Neuron (in vitro differentiated cells): ENCODE measurements around the gene VMO1.

Source experiments
- H2AFZ ChIP-seq: one replicate; pipeline ENCODE4 v1.6.1; 2013; ENCODE audit warnings: low read depth, mild to moderate bottlenecking, inconsistent platforms, low read length, moderate library complexity
- H3K27me3 ChIP-seq: one replicate; pipeline ENCODE4 v1.6.1; 2013; ENCODE audit warnings: low read length; ENCODE audit not compliant: insufficient read depth
- H3K36me3 ChIP-seq: one replicate; pipeline ENCODE4 v1.6.1; 2013; ENCODE audit warnings: low read length; ENCODE audit not compliant: insufficient read depth
- H3K4me1 ChIP-seq: one replicate; pipeline ENCODE4 v1.6.1; 2013; ENCODE audit warnings: low read length; ENCODE audit not compliant: insufficient read depth
- H3K4me3 ChIP-seq: 2 replicates; pipeline ENCODE4 v1.5.1; 2013; ENCODE audit warnings: mild to moderate bottlenecking, low read length, moderate library complexity
- H3K9me3 ChIP-seq: one replicate; pipeline ENCODE4 v1.6.1; 2013; ENCODE audit warnings: low read length

The VMO1 gene

GRCh38 chr17:4766723-4767122 lies 19.4 kb downstream of the VMO1 start:
- Histone ChIP-seq H3K4me3 (no peak overlapping the region), H3K9me3 (no peaks in the 10 kb centered on the region), H3K4me1 (no peaks in the 10 kb centered on the region), H3K36me3 (no peaks in the 10 kb centered on the region), H2AFZ (no peak overlapping the region), H3K27me3 (peaks cover 5% of the 10 kb centered on the region)

GRCh38 chr17:4766201-4766600 lies 20.0 kb downstream of the VMO1 start:
- no peak overlapping the region for H2AFZ ChIP-seq
- H3K9me3 ChIP-seq: no peaks in the 10 kb centered on the region
- no peaks in the 10 kb centered on the region for H3K4me1 ChIP-seq
- H3K27me3 ChIP-seq: peaks cover 5% of the 10 kb centered on the region
- H3K36me3 ChIP-seq: no peaks in the 10 kb centered on the region
- H3K4me3 ChIP-seq: no peak overlapping the region

- H3K36me3 ChIP-seq: no peaks in the 10 kb centered on the region
- H2AFZ ChIP-seq: no peak overlapping the region
- no peak overlapping the region for H3K4me3 ChIP-seq
- no peaks in the 10 kb centered on the region for H3K4me1 ChIP-seq
- H3K9me3 ChIP-seq: no peaks in the 10 kb centered on the region
- H3K27me3 ChIP-seq: peaks cover 5% of the 10 kb centered on the region
Observed at GRCh38 chr17:4764595-4764994, 21.6 kb downstream of the VMO1 start.

GRCh38 chr17:4759776-4760236 lies 26.4 kb downstream of the VMO1 start:
- H2AFZ ChIP-seq: no peak overlapping the region
- no peaks in the 10 kb centered on the region for H3K36me3 ChIP-seq
- H3K4me3 ChIP-seq: no peak overlapping the region

GRCh38 chr17:4753392-4753791 lies 32.8 kb downstream of the VMO1 start:
- H2AFZ ChIP-seq: no peak overlapping the region
- H3K9me3 ChIP-seq: no peaks in the 10 kb centered on the region
- H3K36me3 ChIP-seq: no peaks in the 10 kb centered on the region
- H3K4me3 ChIP-seq: no peak overlapping the region
- H3K4me1 ChIP-seq: no peaks in the 10 kb centered on the region
- peaks cover 11% of the 10 kb centered on the region for H3K27me3 ChIP-seq

More at GRCh38 chr17:4759776-4760236, 26.4 kb downstream of the VMO1 start:
- Histone ChIP-seq H3K4me1 (no peaks in the 10 kb centered on the region), H3K27me3 (peaks cover 13% of the 10 kb centered on the region), H3K9me3 (no peaks in the 10 kb centered on the region)

GRCh38 chr17:4751932-4752331 lies 34.2 kb downstream of the VMO1 start:
- Histone ChIP-seq H3K4me3 (no peak overlapping the region), H3K36me3 (no peaks in the 10 kb centered on the region), H3K27me3 (peaks cover 5% of the 10 kb centered on the region), H3K4me1 (no peaks in the 10 kb centered on the region), H3K9me3 (no peaks in the 10 kb centered on the region), H2AFZ (no peak overlapping the region)

GRCh38 chr17:4750606-4751005 lies 35.6 kb downstream of the VMO1 start:
- no peak overlapping the region for H2AFZ ChIP-seq
- H3K36me3 ChIP-seq: no peaks in the 10 kb centered on the region
- no peaks in the 10 kb centered on the region for H3K9me3 ChIP-seq
- H3K27me3 ChIP-seq: peaks cover 10% of the 10 kb centered on the region
- no peak overlapping the region for H3K4me3 ChIP-seq
- H3K4me1 ChIP-seq: no peaks in the 10 kb centered on the region

GRCh38 chr17:4748686-4749085 lies 37.5 kb downstream of the VMO1 start:
- H3K4me3 ChIP-seq: no peak overlapping the region
- H3K36me3 ChIP-seq: no peaks in the 10 kb centered on the region
- H2AFZ ChIP-seq: no peak overlapping the region
- H3K9me3 ChIP-seq: no peaks in the 10 kb centered on the region
- H3K4me1 ChIP-seq: peaks cover 4% of the 10 kb centered on the region
- peaks cover 27% of the 10 kb centered on the region for H3K27me3 ChIP-seq

- Histone ChIP-seq H3K27me3 (peaks cover 35% of the 10 kb centered on the region), H3K36me3 (no peaks in the 10 kb centered on the region)
Observed at GRCh38 chr17:4747847-4748246, 38.3 kb downstream of the VMO1 start.

GRCh38 chr17:4744999-4745969 lies 40.9 kb downstream of the VMO1 start:
- Histone ChIP-seq H3K36me3 (no peaks in the 10 kb centered on the region), H3K4me1 (peaks cover 4% of the 10 kb centered on the region), H3K9me3 (peaks cover 3% of the 10 kb centered on the region), H3K27me3 (peaks cover 61% of the 10 kb centered on the region), H2AFZ (no peak overlapping the region), H3K4me3 (no peak overlapping the region)

More at GRCh38 chr17:4747847-4748246, 38.3 kb downstream of the VMO1 start:
- no peaks in the 10 kb centered on the region for H3K9me3 ChIP-seq
- H3K4me1 ChIP-seq: peaks cover 4% of the 10 kb centered on the region
- H3K4me3 ChIP-seq: no peak overlapping the region
- no peak overlapping the region for H2AFZ ChIP-seq

GRCh38 chr17:4743898-4744297 lies 42.3 kb downstream of the VMO1 start:
- H3K4me1 ChIP-seq: peaks cover 9% of the 10 kb centered on the region
- H3K27me3 ChIP-seq: peaks cover 74% of the 10 kb centered on the region
- H3K36me3 ChIP-seq: no peaks in the 10 kb centered on the region
- no peak overlapping the region for H2AFZ ChIP-seq
- no peak overlapping the region for H3K4me3 ChIP-seq
- peaks cover 3% of the 10 kb centered on the region for H3K9me3 ChIP-seq

- H3K27me3 ChIP-seq: peaks cover 81% of the 10 kb centered on the region
Observed at GRCh38 chr17:4743216-4743615, 42.9 kb downstream of the VMO1 start.

GRCh38 chr17:4742629-4743028 lies 43.5 kb downstream of the VMO1 start:
- peaks cover 9% of the 10 kb centered on the region for H3K4me1 ChIP-seq
- no peak overlapping the region for H3K4me3 ChIP-seq
- peaks cover 85% of the 10 kb centered on the region for H3K27me3 ChIP-seq
- peaks cover 3% of the 10 kb centered on the region for H3K9me3 ChIP-seq
- H3K36me3 ChIP-seq: no peaks in the 10 kb centered on the region
- H2AFZ ChIP-seq: no peak overlapping the region

More at GRCh38 chr17:4743216-4743615, 42.9 kb downstream of the VMO1 start:
- Histone ChIP-seq H3K4me3 (no peak overlapping the region), H2AFZ (no peak overlapping the region), H3K4me1 (peaks cover 9% of the 10 kb centered on the region), H3K36me3 (no peaks in the 10 kb centered on the region), H3K9me3 (peaks cover 3% of the 10 kb centered on the region)
